Right atrium auricular region (tissue), 2 donors: Measurements from ENCODE around the gene RNF121. TPM values are rescaled to one million over a fixed set of nuclear protein-coding genes. Genes with fewer than 3 reads are reported as not detected.

Source experiments
- DNase-seq: peaks from one replicate; pipeline ENCODE4 v3.0.0-alpha.2; 2019; ENCODE audit warnings: low spot score
- H3K27ac ChIP-seq, 2 donors: fragments of 200-600 bp; sonication (generic); 1 replicate in 1 of 2; 2 replicates in 1 of 2; pipeline ENCODE4 v1.5.1; 2016 to 2019
- H3K27me3 ChIP-seq, 2 donors: fragments of 200-600 bp; sonication (generic); one replicate each; pipeline versions ENCODE4 v1.5.1 to v1.6.0; 2017 to 2019
- H3K36me3 ChIP-seq: fragments of 200-600 bp; sonication (generic); one replicate; pipeline ENCODE4 v1.5.1; 2016
- H3K4me1 ChIP-seq, 2 donors: fragments of 200-600 bp; sonication (generic); one replicate each; pipeline versions ENCODE4 v1.5.1 to v1.6.0; 2017 to 2019
- H3K4me3 ChIP-seq, 2 donors: fragments of 200-600 bp; sonication (generic); 1 replicate in 1 of 2; 2 replicates in 1 of 2; pipeline ENCODE4 v1.5.1; 2017 to 2019; ENCODE audit warnings: mild to moderate bottlenecking in 1 of 2, moderate library complexity in 1 of 2
- H3K9me3 ChIP-seq, 2 donors: fragments of 200-600 bp; sonication (generic); one replicate each; pipeline ENCODE4 v1.5.1; 2019
- CTCF ChIP-seq, 2 donors: fragments of 200-600 bp; sonication (generic); IDR thresholded peaks; one replicate each; pipeline ENCODE4 v1.5.1; 2019; ENCODE audit warnings: antibody characterized with exemption in 2 of 2
- total RNA-seq, 2 donors: library from RNA; depleted of rRNA; stranded (reverse); fragments of >200 nt; gene quantifications; one replicate each; pipeline ENCODE4 v1.1.0, GENCODE V29; 2016

RNF121 gene
- total RNA-seq, 2 donors from 2014 or later = 21.6 to 25.8 TPM

GRCh38 chr11:71997594-71997993 is 68.7 kb downstream of the RNF121 start:
- H3K4me3 ChIP-seq = no peak overlapping the region
- no peaks in the 10 kb centered on the region for H3K9me3 ChIP-seq
- H3K36me3 ChIP-seq = peaks cover 7% of the 10 kb centered on the region
- TF ChIP-seq CTCF (IDR thresholded peaks at IDR 0.05) = no peak
- no peak for DNase-seq
- H3K4me1 ChIP-seq = peaks cover 0 to 31% of the 10 kb centered on the region in 2 donors
- no peaks in the 10 kb centered on the region for H3K27me3 ChIP-seq
- H3K27ac ChIP-seq = peak overlapping the region; percentile 26 to 57

DNA sequence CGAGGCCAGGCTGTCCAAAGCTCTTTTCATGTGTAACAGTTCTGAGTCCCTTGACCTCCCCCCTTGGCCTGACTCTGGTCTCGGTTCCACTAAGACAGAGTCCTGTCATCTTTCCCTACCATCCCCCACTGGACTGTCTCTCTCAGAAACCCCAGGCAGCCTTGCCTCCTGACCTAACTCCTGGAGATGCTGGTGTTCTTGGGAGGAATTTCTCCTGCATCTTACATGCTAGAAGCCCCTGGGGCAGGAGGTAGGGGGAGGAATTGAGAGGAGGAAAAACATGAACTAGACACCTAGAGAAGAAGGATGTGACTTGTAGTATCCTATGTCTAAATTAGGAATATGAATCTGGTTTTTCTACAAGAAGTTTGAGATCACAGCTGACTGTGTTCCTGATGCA is 69.2 kb downstream of the RNF121 start:
- Histone ChIP-seq H3K9me3 (no peaks in the 10 kb centered on the region), H3K27ac (peak overlapping the region in 1 of 2 donors; percentile 46), H3K4me1 (peaks cover 0 to 31% of the 10 kb centered on the region in 2 donors), H3K36me3 (peaks cover 12% of the 10 kb centered on the region), H3K4me3 (no peak overlapping the region), H3K27me3 (no peaks in the 10 kb centered on the region)
- TF ChIP-seq CTCF (IDR thresholded peaks at IDR 0.05) = no peak
- DNase-seq = no peak

- no peaks in the 10 kb centered on the region for H3K9me3 ChIP-seq
- no peaks in the 10 kb centered on the region for H3K27me3 ChIP-seq
- TF ChIP-seq CTCF (IDR thresholded peaks at IDR 0.05) = no peak
- DNase-seq = no peak
- H3K4me1 ChIP-seq = peaks cover 0 to 31% of the 10 kb centered on the region in 2 donors
- peaks cover 19% of the 10 kb centered on the region for H3K36me3 ChIP-seq
- H3K27ac ChIP-seq = peak within 1 kb of the TSS; percentile 46 to 62
- H3K4me3 ChIP-seq = peak within 1 kb of the TSS in 1 of 2 donors; percentile 15
These were observed 69.9 kb downstream of the RNF121 start, which contains the start of gene IL18BP for GRCh38 chr11:71998649-71999310. Gene IL18BP, plus strand, starts transcription at chr11:71998909. Its CDS starts 1,076 bp downstream, at chr11:71999985.

- peak overlapping the region; percentile 46 to 62 for H3K27ac ChIP-seq
- H3K36me3 ChIP-seq = peaks cover 25% of the 10 kb centered on the region
- no peak for DNase-seq
- TF ChIP-seq CTCF (IDR thresholded peaks at IDR 0.05) = no peak
- H3K27me3 ChIP-seq = no peaks in the 10 kb centered on the region
- no peaks in the 10 kb centered on the region for H3K9me3 ChIP-seq
- peak overlapping the region in 1 of 2 donors; percentile 15 for H3K4me3 ChIP-seq
- peaks cover 0 to 31% of the 10 kb centered on the region in 2 donors for H3K4me1 ChIP-seq
These were observed 70.5 kb downstream of the RNF121 start for GRCh38 chr11:71999362-71999761.

DNA sequence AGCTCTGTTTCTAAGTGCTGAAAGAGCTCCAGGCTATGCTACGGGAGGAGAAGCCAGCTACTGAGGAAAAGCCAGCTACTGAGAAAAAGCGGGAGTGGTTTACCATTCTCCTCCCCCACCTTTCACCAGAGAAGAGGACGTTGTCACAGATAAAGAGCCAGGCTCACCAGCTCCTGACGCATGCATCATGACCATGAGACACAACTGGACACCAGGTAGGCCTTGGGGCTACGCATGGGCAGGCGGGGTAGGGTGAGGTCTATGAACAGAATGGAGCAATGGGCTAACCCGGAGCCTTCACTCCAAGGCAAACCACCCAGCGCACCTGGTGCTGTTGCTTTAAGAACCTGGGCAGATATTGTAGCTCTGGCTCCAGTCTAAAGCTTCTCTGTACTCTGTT is 71.0 kb downstream of the RNF121 start:
- DNase-seq = no peak
- Histone ChIP-seq H3K4me1 (peaks cover 0 to 31% of the 10 kb centered on the region in 2 donors), H3K27ac (peak overlapping the region; percentile 46 to 62), H3K36me3 (peaks cover 29% of the 10 kb centered on the region), H3K9me3 (no peaks in the 10 kb centered on the region), H3K27me3 (no peaks in the 10 kb centered on the region), H3K4me3 (peak overlapping the region in 1 of 2 donors; percentile 15)
- TF ChIP-seq CTCF (IDR thresholded peaks at IDR 0.05) = no peak
